ENCODE results near the gene FOXP1.

The FOXP1 gene

DNA sequence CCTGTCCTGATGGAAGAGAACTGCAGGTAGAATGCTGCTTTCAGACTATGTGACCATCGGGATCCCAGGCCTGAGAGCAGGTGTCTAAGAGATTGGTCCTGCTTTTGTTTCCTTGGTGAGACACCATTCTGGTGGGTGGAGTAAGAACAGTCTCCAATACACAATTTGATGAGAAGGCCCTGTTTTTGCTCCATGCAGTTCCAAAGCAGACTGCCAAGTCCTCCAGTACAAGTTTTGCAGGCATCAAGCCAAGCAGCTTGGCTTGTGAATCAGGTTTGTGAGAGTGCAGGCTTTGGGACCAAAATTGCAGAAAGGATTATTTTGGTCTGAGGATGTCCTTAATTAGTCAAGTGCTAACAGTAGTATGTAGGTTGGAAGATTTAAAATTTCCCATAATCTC is 381.6 kb downstream of the FOXP1 start:
- Histone ChIP-seq H3K4me2 (ENCODE audit: low read depth, low read length, poor library complexity, severe bottlenecking) (no peak overlapping the region), H4K20me1 (ENCODE audit: low read depth, low read length) (no peaks in the 10 kb centered on the region), H3K4me3 (ENCODE audit: insufficient read depth, low read length, poor library complexity, severe bottlenecking) (no peak overlapping the region), H2AFZ (ENCODE audit: low read depth, low read length, severe bottlenecking) (no peak overlapping the region), H3K36me3 (ENCODE audit: low read length) (no peaks in the 10 kb centered on the region), H3F3A (ENCODE audit: insufficient read depth) (no peaks in the 10 kb centered on the region), H3K27ac (ENCODE audit: low read depth, low read length) (no peak overlapping the region), H3K9me3 (ENCODE audit: insufficient read depth, low read length) (no peaks in the 10 kb centered on the region), H3K79me2 (ENCODE audit: insufficient read depth, low read length) (no peaks in the 10 kb centered on the region), H3K27me3 (ENCODE audit: low read length) (no peaks in the 10 kb centered on the region), H3K9ac (ENCODE audit: low read length) (no peak overlapping the region), H3K9me2 (replicated peaks; ENCODE audit: insufficient read depth, low read length) (no peaks in the 10 kb centered on the region)
- no peak for TF ChIP-seq EZH2phosphoT487 (conservative IDR thresholded peaks at IDR 0.05; ENCODE audit: low read length)
- TF ChIP-seq, protein P1, sequence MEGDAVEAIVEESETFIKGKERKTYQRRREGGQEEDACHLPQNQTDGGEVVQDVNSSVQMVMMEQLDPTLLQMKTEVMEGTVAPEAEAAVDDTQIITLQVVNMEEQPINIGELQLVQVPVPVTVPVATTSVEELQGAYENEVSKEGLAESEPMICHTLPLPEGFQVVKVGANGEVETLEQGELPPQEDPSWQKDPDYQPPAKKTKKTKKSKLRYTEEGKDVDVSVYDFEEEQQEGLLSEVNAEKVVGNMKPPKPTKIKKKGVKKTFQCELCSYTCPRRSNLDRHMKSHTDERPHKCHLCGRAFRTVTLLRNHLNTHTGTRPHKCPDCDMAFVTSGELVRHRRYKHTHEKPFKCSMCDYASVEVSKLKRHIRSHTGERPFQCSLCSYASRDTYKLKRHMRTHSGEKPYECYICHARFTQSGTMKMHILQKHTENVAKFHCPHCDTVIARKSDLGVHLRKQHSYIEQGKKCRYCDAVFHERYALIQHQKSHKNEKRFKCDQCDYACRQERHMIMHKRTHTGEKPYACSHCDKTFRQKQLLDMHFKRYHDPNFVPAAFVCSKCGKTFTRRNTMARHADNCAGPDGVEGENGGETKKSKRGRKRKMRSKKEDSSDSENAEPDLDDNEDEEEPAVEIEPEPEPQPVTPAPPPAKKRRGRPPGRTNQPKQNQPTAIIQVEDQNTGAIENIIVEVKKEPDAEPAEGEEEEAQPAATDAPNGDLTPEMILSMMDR (IDR thresholded peaks at IDR 0.05; ENCODE audit: insufficient read depth, low read length, poor library complexity, severe bottlenecking), result no peak

DNA sequence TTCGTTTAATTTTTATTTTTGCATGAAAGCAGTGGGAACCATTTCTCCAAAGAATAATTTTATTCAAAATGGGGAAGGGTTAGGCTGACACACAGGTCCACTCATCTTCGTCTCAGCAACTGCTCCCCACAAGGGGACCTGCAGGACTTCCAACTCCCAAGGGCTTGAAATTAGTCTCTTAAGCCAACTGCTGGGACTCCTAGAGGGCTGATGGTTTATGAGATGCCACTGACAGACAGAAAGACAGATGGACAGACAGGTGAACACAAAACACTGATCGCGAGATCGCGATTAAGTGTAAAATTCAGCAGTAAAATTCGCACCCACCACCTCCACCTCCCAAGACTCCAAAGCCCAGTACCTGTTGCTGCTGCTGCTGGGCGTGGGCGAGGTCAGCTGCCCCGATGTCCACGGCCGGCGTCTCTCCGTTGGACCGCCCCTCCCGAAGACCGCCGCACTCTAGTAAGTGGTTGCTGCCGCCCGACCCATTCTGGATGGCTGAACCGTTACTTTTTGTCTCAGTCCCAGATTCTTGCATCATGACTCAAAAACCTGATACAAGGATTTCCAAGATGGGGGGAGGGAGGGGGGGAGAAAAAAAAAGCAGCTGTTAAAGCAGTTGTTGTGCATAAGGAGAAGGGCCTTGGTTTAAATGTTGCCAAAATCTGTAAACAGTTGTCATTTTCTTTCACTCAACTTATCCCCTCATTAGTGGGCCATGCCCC is 385.5 kb downstream of the FOXP1 start:
- Histone ChIP-seq H3K27me3 (ENCODE audit: low read length) (no peaks in the 10 kb centered on the region), H3F3A (ENCODE audit: insufficient read depth) (no peaks in the 10 kb centered on the region), H3K27ac (ENCODE audit: low read depth, low read length) (no peak overlapping the region), H3K79me2 (ENCODE audit: insufficient read depth, low read length) (no peaks in the 10 kb centered on the region), H2AFZ (ENCODE audit: low read depth, low read length, severe bottlenecking) (no peak overlapping the region), H3K4me3 (ENCODE audit: insufficient read depth, low read length, poor library complexity, severe bottlenecking) (no peak overlapping the region), H3K36me3 (ENCODE audit: low read length) (no peaks in the 10 kb centered on the region), H3K4me2 (ENCODE audit: low read depth, low read length, poor library complexity, severe bottlenecking) (no peak overlapping the region), H3K9me3 (ENCODE audit: insufficient read depth, low read length) (no peaks in the 10 kb centered on the region), H3K9ac (ENCODE audit: low read length) (no peak overlapping the region), H4K20me1 (ENCODE audit: low read depth, low read length) (no peaks in the 10 kb centered on the region), H3K9me2 (replicated peaks; ENCODE audit: insufficient read depth, low read length) (no peaks in the 10 kb centered on the region)
- TF ChIP-seq, protein P1 (IDR thresholded peaks at IDR 0.05; ENCODE audit: insufficient read depth, low read length, poor library complexity, severe bottlenecking), result no peak
- no peak for TF ChIP-seq EZH2phosphoT487 (conservative IDR thresholded peaks at IDR 0.05; ENCODE audit: low read length)

DNA sequence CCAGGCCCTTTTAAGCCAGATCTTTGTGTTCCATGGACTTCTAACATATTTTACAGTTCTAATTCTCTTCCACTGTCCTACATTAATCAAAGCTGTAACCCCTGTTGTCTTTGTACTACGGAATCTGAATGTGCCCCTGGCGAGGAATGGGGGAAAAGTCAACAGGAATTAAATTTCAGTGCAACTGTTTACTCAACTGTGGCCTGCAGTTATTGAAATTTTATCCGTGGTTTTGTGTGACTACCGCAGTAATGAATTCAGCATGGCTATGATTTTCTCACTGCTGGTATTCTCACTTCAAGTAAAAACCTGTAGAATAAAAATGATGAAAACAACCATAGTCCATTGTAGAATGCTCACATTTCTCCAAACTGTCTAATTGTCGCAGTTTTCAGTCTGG is 388.0 kb downstream of the FOXP1 start:
- Histone ChIP-seq H4K20me1 (ENCODE audit: low read depth, low read length) (no peaks in the 10 kb centered on the region), H3K9ac (ENCODE audit: low read length) (no peak overlapping the region), H3K27ac (ENCODE audit: low read depth, low read length) (no peak overlapping the region), H3F3A (ENCODE audit: insufficient read depth) (no peaks in the 10 kb centered on the region), H3K4me2 (ENCODE audit: low read depth, low read length, poor library complexity, severe bottlenecking) (no peak overlapping the region), H3K9me3 (ENCODE audit: insufficient read depth, low read length) (no peaks in the 10 kb centered on the region), H3K4me3 (ENCODE audit: insufficient read depth, low read length, poor library complexity, severe bottlenecking) (no peak overlapping the region), H3K79me2 (ENCODE audit: insufficient read depth, low read length) (no peaks in the 10 kb centered on the region), H3K9me2 (replicated peaks; ENCODE audit: insufficient read depth, low read length) (no peaks in the 10 kb centered on the region), H3K27me3 (ENCODE audit: low read length) (no peaks in the 10 kb centered on the region), H3K36me3 (ENCODE audit: low read length) (no peaks in the 10 kb centered on the region), H2AFZ (ENCODE audit: low read depth, low read length, severe bottlenecking) (no peak overlapping the region)
- TF ChIP-seq EZH2phosphoT487 (conservative IDR thresholded peaks at IDR 0.05; ENCODE audit: low read length), result no peak
- TF ChIP-seq, protein P1 (IDR thresholded peaks at IDR 0.05; ENCODE audit: insufficient read depth, low read length, poor library complexity, severe bottlenecking), result no peak

Data from SU-DHL-6 (cell line).